K562 (cell line): ENCODE results near the gene KRTAP10-11. TPM values are rescaled to one million over a fixed set of nuclear protein-coding genes. Genes with fewer than 3 reads are reported as not detected.

Source experiments
- ATAC-seq: fragments of 200-7000 bp; cut with Tn5 transposase; 3 replicates; pipeline ENCODE4 v1.9.1; 2020; ENCODE audit warnings: moderate library complexity
- BruUV-seq: library from RNA; stranded (reverse); fragments of 400-500 nt; replicated peaks from 2 replicates; lab custom pipeline; 2021; lab: Mats Ljungman, UMichigan
- CTCF ChIA-PET: fragments of 300-600 bp; formaldehyde crosslinking; extraction: SDS; loops from one replicate; lab custom pipeline; 2021; ENCODE audit warnings: low intra/inter-chr PET ratio; lab: Yijun Ruan, JAX
- POLR2A ChIA-PET: fragments of 300-600, 350-650 bp; sonication (Branson Sonifier 250); formaldehyde crosslinking; extraction: SDS; loops from one replicate; lab custom pipeline; 2021; ENCODE audit warnings: antibody characterized with exemption, inconsistent platforms; lab: Yijun Ruan, JAX
- DNase-seq, 4 experiments: peaks; one replicate each; pipeline versions ENCODE4 v3.0.0 to v3.0.0-alpha.2; 2011 to 2018; ENCODE audit warnings: low spot score in 3 of 4, mixed read lengths in 3 of 4; ENCODE audit errors: extremely low read depth in 1 of 4
- FAIRE-seq: peaks from 2 replicates; lab custom pipeline; 2011; peaks lifted over from hg19 to GRCh38; lab: Jason Lieb, UNC
- H2AFZ ChIP-seq: 2 replicates; pipeline ENCODE4 v1.6.0; 2011; ENCODE audit warnings: low read depth, low read length, control low read depth, inconsistent platforms
- H3K27ac ChIP-seq: fragments of 200-600 bp; 3 replicates; pipeline ENCODE4 v1.8.0; 2011; ENCODE audit warnings: low read depth, mild to moderate bottlenecking, control low read depth, inconsistent platforms, low read length, moderate library complexity, mixed read lengths; ENCODE audit errors: extremely low read depth
- H3K27me3 ChIP-seq, 2 experiments: fragments of 300-600 bp in 1 of 2; 2 replicates in 1 of 2; 3 replicates in 1 of 2; pipeline versions ENCODE4 v1.6.0 to v1.8.0; 2011; ENCODE audit warnings: inconsistent platforms in 2 of 2, low read length in 2 of 2, mild to moderate bottlenecking in 1 of 2, mixed read lengths in 1 of 2, moderate library complexity in 1 of 2; ENCODE audit not compliant: control insufficient read depth in 2 of 2, insufficient read depth in 2 of 2
- H3K36me3 ChIP-seq: fragments of 300-600 bp; 3 replicates; pipeline ENCODE4 v1.8.0; 2011; ENCODE audit warnings: mild to moderate bottlenecking, low read length, inconsistent platforms; ENCODE audit not compliant: control insufficient read depth, insufficient read depth
- H3K4me1 ChIP-seq, 2 experiments: fragments of 200-600 bp in 1 of 2; replicated peaks in 1 of 2; 2 replicates in 1 of 2; 3 replicates in 1 of 2; pipeline versions ENCODE4 v1.5.1 to v1.8.0; 2011; ENCODE audit warnings: inconsistent platforms in 2 of 2, low read length in 2 of 2, mild to moderate bottlenecking in 1 of 2, mixed read lengths in 1 of 2, moderate library complexity in 1 of 2; ENCODE audit not compliant: control insufficient read depth in 2 of 2, insufficient read depth in 2 of 2
- H3K4me2 ChIP-seq: 2 replicates; pipeline ENCODE4 v1.6.1; 2011; ENCODE audit warnings: low read length, control low read depth, inconsistent platforms, mixed read lengths; ENCODE audit not compliant: insufficient read depth
- H3K4me3 ChIP-seq: fragments of 200-600 bp; sonication (generic), shearing (Covaris generic); 2 replicates; pipeline ENCODE4 v1.5.1; 2016; ENCODE audit warnings: control low read depth, inconsistent platforms
- H3K79me2 ChIP-seq: fragments of 200-600 bp; 3 replicates; pipeline ENCODE4 v1.8.0; 2011; ENCODE audit warnings: low read length, inconsistent platforms; ENCODE audit not compliant: control insufficient read depth, insufficient read depth
- H3K9ac ChIP-seq, 2 experiments: 2 replicates each; pipeline versions ENCODE4 v1.6.0 to v1.6.1; 2011; ENCODE audit warnings: low read depth in 2 of 2, low read length in 2 of 2, control low read depth in 1 of 2, inconsistent platforms in 1 of 2, mild to moderate bottlenecking in 1 of 2, mixed read lengths in 1 of 2; ENCODE audit not compliant: insufficient read depth in 1 of 2
- H3K9me1 ChIP-seq: one replicate; pipeline ENCODE4 v1.6.0; 2011; ENCODE audit warnings: inconsistent platforms, mild to moderate bottlenecking, low read length, moderate library complexity; ENCODE audit not compliant: control insufficient read depth, insufficient read depth
- H3K9me3 ChIP-seq: replicated peaks from 2 replicates; pipeline ENCODE4 v1.5.1; 2011; ENCODE audit warnings: low read depth, low read length, inconsistent platforms; ENCODE audit not compliant: control insufficient read depth, insufficient read depth
- H4K20me1 ChIP-seq: replicated peaks from 2 replicates; pipeline ENCODE4 v1.6.1; 2011; ENCODE audit warnings: low read length, inconsistent platforms, mixed read lengths; ENCODE audit not compliant: control insufficient read depth, insufficient read depth
- SETDB1 ChIP-seq: IDR thresholded peaks from one replicate; pipeline ENCODE4 v1.6.1; 2012; ENCODE audit warnings: low read length, control low read depth, inconsistent platforms
- WGBS: fragments of 100-300 bp; shearing (Covaris generic); methylation state at CpG from one replicate; pipeline ENCODE4 v1.1.6; 2016; ENCODE audit warnings: low coverage, mixed read lengths; ENCODE audit not compliant: insufficient coverage; ENCODE audit errors: missing lambda C conversion rate; 5-methylcytosine and 5-hydroxymethylcytosine counted together
- in situ Hi-C: fragments of 300-500 bp; cut with MboI; formaldehyde crosslinking; loops from 4 replicates; pipeline ENCODE4 v1.15.0; 2018; ENCODE audit warnings: inconsistent platforms, mixed read lengths
- intact Hi-C: fragments of 100-400 bp; cut with micrococcal nuclease; formaldehyde crosslinking; loops from 2 replicates; pipeline ENCODE4 v1.14.2; 2022
- polyA plus RNA-seq, 8 experiments: library from polyadenylated mRNA; depleted of rRNA in 4 of 8; stranded (reverse) in 5 of 8; unstranded in 3 of 8; fragments of >200 nt; fragmentation: Nextera tagmentation in 2 of 8; fragmentation: Illumina TruSeq in 1 of 8; extraction: Ambion mirVana in 2 of 8; extraction: Trizol in 1 of 8; gene quantifications; 2 replicates each; pipeline versions ENCODE4 v1.2.1 to v1.2.3, GENCODE V29; 2011 to 2014; ENCODE audit warnings: inconsistent platforms in 1 of 8, missing spikeins in 1 of 8
- total RNA-seq, 7 experiments: library from RNA; depleted of rRNA in 6 of 7; stranded (reverse); fragments of >200 nt in 6 of 7; fragmentation: Illumina TruSeq in 2 of 7; extraction: Trizol in 2 of 7; gene quantifications; 2 replicates each; pipeline versions ENCODE4 v1.2.1 to v1.2.3, GENCODE V29; 2011 to 2021; ENCODE audit warnings: low replicate concordance in 1 of 7
- TF ChIP-seq, protein P1 (sequence below): sonication (generic); formaldehyde crosslinking; IDR thresholded peaks from 2 replicates; pipeline ENCODE4 v1.8.1; 2023; ENCODE audit warnings: mild to moderate bottlenecking, missing genetic modification reagents

KRTAP10-11 gene
- total and polyA plus RNA-seq, 9 of the 15 experiments (the other 6 are each of a cell fraction or from before 2014, with no cell fraction given), result not detected

DNA sequence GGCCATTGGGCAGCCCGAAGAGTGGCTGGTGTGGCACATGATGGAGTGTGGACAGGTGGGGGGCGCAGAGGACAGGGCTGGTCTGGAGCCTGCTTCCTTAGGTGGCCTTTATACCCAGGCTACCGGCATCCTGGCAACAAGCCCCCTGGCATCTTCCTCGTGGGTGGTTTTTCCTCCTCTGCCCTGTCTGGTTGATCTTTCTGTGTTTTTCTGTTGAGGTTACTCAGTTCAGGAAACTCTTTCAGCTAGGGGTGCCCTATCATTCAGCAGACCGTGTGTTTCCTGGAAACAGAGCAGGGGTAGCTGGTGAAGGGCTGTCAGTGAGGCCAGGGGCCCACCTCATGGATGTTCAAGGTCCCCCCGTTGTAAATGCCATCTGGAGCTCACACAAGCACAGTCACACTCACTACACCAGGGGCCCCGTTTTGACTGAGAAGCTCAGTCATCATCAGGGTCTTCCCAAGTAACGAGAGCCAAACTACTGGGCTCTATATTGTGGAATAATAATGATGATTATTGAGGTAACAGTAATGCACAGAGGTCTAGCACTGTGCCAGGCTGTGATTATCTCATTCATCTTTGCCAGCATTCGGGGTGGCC is 8.5 kb downstream of the KRTAP10-11 start, which contains the start of gene KRTAP12-4:
KRTAP12-4 (minus strand) TSS at position 84 of the 600 bp plus-strand sequence; CDS start at position 39, 45 bp downstream.
- H3K79me2 ChIP-seq, result no peaks in the 10 kb centered on the region
- H3K27me3 ChIP-seq, result peaks cover 11 to 52% of the 10 kb centered on the region in 2 experiments; a peak in 4 of 5 replicates
- no peak within 1 kb of the TSS for H3K4me3 ChIP-seq
- in situ Hi-C loops (no loop called here), intact Hi-C loops (no loop called here)
- DNase-seq (no peak), FAIRE-seq (no peak), ATAC-seq (no peak)
- H3K36me3 ChIP-seq, result no peaks in the 10 kb centered on the region
- peaks cover 0 to 8% of the 10 kb centered on the region in 2 experiments; a peak in 2 of 5 replicates for H3K4me1 ChIP-seq
- no peak within 1 kb of the TSS for H3K4me2 ChIP-seq
- no peak within 1 kb of the TSS for H3K27ac ChIP-seq
- ChIA-PET POLR2A (interaction anchor here (1.2 kb wide), 1 partner anchor 88 kb away, joined by 3 read pairs; no protein-coding TSS in a partner anchor), CTCF (no interaction called here)
- no peak for TF ChIP-seq SETDB1
- TF ChIP-seq, protein P1, sequence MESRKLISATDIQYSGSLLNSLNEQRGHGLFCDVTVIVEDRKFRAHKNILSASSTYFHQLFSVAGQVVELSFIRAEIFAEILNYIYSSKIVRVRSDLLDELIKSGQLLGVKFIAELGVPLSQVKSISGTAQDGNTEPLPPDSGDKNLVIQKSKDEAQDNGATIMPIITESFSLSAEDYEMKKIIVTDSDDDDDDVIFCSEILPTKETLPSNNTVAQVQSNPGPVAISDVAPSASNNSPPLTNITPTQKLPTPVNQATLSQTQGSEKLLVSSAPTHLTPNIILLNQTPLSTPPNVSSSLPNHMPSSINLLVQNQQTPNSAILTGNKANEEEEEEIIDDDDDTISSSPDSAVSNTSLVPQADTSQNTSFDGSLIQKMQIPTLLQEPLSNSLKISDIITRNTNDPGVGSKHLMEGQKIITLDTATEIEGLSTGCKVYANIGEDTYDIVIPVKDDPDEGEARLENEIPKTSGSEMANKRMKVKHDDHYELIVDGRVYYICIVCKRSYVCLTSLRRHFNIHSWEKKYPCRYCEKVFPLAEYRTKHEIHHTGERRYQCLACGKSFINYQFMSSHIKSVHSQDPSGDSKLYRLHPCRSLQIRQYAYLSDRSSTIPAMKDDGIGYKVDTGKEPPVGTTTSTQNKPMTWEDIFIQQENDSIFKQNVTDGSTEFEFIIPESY (CRISPR knock-in tag), result no peak
- 1% methylated on average over 9 of the region's 9 CpGs for WGBS
- no peaks in the 10 kb centered on the region for H3K9me1 ChIP-seq
- H2AFZ ChIP-seq, result no peak within 1 kb of the TSS
- H4K20me1 ChIP-seq, result no peaks in the 10 kb centered on the region
- no peaks in the 10 kb centered on the region for H3K9me3 ChIP-seq
- BruUV-seq, result no TSS peak
- no peak within 1 kb of the TSS for H3K9ac ChIP-seq
